Stomach (tissue), 9 donors: ENCODE results near the gene CDKN1B. TPM values are rescaled to one million over a fixed set of nuclear protein-coding genes. Genes with fewer than 3 reads are reported as not detected.
"Not testable (repeated sequence)": the region's sequence is repeated elsewhere in the genome, so short reads cannot be mapped to it uniquely, and the experiment has no call there.

Experiments used
- DNase-seq, 2 donors: peaks; one replicate each; pipeline versions ENCODE4 v3.0.0 to v3.0.0-alpha.2; 2013 to 2019
- H3K27ac ChIP-seq, 5 donors: fragments of 200-600 bp in 4 of 5; sonication (generic) in 4 of 5; one replicate each; pipeline ENCODE4 v1.5.1; 2013 to 2019; ENCODE audit warnings: mild to moderate bottlenecking in 1 of 5, moderate library complexity in 1 of 5
- H3K27me3 ChIP-seq, 3 donors: fragments of 200-600 bp; sonication (generic); one replicate each; pipeline ENCODE4 v1.5.1; 2017 to 2019; ENCODE audit warnings: mixed run types in 1 of 3
- H3K36me3 ChIP-seq, 4 donors: fragments of 200-600 bp; sonication (generic); 1 replicate in 3 of 4; 2 replicates in 1 of 4; pipeline ENCODE4 v1.5.1; 2016 to 2019
- H3K4me1 ChIP-seq, 4 donors: fragments of 200-600 bp; sonication (generic); one replicate each; pipeline ENCODE4 v1.5.1; 2016 to 2019
- H3K4me3 ChIP-seq, 4 donors: fragments of 200-600 bp; sonication (generic) in 3 of 4; one replicate each; pipeline ENCODE4 v1.5.1; 2016 to 2019; ENCODE audit warnings: mild to moderate bottlenecking in 1 of 4
- H3K9me3 ChIP-seq, 4 donors: fragments of 200-600 bp; sonication (generic); one replicate each; pipeline ENCODE4 v1.5.1; 2016 to 2019
- EP300 ChIP-seq: sonication (generic); formaldehyde crosslinking; IDR thresholded peaks from one replicate; pipeline ENCODE4 v1.6.1; 2017; ENCODE audit warnings: antibody characterized with exemption
- POLR2A ChIP-seq, 4 donors: fragments of 450-650 bp; IDR thresholded peaks; one replicate each; pipeline ENCODE4 v1.6.1; 2016; ENCODE audit warnings: antibody characterized with exemption in 4 of 4, control low read depth in 2 of 4, mild to moderate bottlenecking in 1 of 4, moderate library complexity in 1 of 4
- POLR2AphosphoS5 ChIP-seq, 3 donors: sonication (generic); formaldehyde crosslinking; IDR thresholded peaks; one replicate each; pipeline ENCODE4 v1.6.1; 2016; ENCODE audit warnings: antibody characterized with exemption in 3 of 3
- WGBS, 5 donors: extraction: QIAGEN DNeasy Blood & Tissue Kit in 3 of 5; methylation state at CpG; one replicate each; pipeline versions ENCODE4 v1.1.5 to v1.1.7; 2013 to 2018; 5-methylcytosine and 5-hydroxymethylcytosine counted together
- intact Hi-C: fragments of 100-400 bp; cut with DNase I; formaldehyde crosslinking; loops from one replicate; pipeline ENCODE4 v1.15.1; 2023; ENCODE audit warnings: low total_unique reads
- polyA plus RNA-seq, 3 donors: library from polyadenylated mRNA; stranded (reverse); fragments of 200-250 nt; gene quantifications; one replicate each; pipeline ENCODE4 v1.2.3, GENCODE V29; 2013
- total RNA-seq, 5 donors: library from RNA; depleted of rRNA; stranded (reverse); fragments of >200 nt; gene quantifications; one replicate each; pipeline versions ENCODE4 v1.1.0 to v1.2.3, GENCODE V29; 2014 to 2016
- TF ChIP-seq, protein P1 (sequence below), 7 experiments: fragments of 450-650 bp in 4 of 7; fragments of 200-600 bp in 3 of 7; sonication (generic) in 3 of 7; IDR thresholded peaks; one replicate each; pipeline ENCODE4 v1.5.1; 2016 to 2019; ENCODE audit warnings: antibody characterized with exemption in 7 of 7, control low read depth in 2 of 7, mild to moderate bottlenecking in 1 of 7
- donor health status: healthy with polysubstance abuse.
- donor health status: Bipolar disorder and iron deficiency.
- donor health status: healthy.

Gene CDKN1B
- total and polyA plus RNA-seq, 8 donors = 17.7 to 60.8 (median 32.8) TPM

DNA sequence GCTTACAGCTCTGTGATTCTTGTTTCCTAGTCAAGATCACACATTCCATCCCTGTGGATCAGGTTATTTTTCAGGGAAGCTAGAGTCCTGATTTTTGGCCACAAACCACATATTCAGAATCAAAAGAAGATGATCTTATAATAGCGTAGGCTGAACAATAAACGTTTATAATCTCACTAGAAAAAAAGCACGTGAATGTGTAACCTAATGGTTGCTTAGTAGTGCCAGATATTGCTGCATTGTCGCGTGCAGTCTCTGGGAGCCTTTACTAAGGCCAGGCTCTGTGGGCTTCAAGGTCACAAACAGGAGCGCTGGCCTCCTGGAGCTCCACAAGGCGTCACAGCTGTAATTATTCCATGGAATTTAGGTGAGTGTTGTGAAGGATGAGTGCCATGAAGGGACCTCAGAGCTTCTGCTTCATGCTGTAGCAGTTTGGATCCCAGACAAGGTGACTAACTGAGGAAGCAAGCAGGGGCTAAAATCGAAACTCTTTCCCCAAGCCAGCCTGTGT, 17.4 kb downstream of the CDKN1B start:
- H3K4me1 ChIP-seq = peaks cover 0 to 29% (median 18%) of the 10 kb centered on the region in 4 donors
- H3K27ac ChIP-seq = peak overlapping the region in 3 of 5 donors; percentile 14 to 54 (median 47)
- no peaks in the 10 kb centered on the region for H3K36me3 ChIP-seq
- TF ChIP-seq POLR2AphosphoS5 (IDR thresholded peaks at IDR 0.05) (no peak), EP300 (no peak), POLR2A (IDR thresholded peaks at IDR 0.05) (no peak)
- TF ChIP-seq, protein P1, sequence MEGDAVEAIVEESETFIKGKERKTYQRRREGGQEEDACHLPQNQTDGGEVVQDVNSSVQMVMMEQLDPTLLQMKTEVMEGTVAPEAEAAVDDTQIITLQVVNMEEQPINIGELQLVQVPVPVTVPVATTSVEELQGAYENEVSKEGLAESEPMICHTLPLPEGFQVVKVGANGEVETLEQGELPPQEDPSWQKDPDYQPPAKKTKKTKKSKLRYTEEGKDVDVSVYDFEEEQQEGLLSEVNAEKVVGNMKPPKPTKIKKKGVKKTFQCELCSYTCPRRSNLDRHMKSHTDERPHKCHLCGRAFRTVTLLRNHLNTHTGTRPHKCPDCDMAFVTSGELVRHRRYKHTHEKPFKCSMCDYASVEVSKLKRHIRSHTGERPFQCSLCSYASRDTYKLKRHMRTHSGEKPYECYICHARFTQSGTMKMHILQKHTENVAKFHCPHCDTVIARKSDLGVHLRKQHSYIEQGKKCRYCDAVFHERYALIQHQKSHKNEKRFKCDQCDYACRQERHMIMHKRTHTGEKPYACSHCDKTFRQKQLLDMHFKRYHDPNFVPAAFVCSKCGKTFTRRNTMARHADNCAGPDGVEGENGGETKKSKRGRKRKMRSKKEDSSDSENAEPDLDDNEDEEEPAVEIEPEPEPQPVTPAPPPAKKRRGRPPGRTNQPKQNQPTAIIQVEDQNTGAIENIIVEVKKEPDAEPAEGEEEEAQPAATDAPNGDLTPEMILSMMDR (IDR thresholded peaks at IDR 0.05) = no peak
- H3K27me3 ChIP-seq = no peaks in the 10 kb centered on the region
- no peaks in the 10 kb centered on the region for H3K9me3 ChIP-seq
- no peak overlapping the region for H3K4me3 ChIP-seq
- 46 to 64% (median 54%) methylated on average over 8 of the region's 8 CpGs for WGBS, 5 donors
- intact Hi-C loops = no loop called here
- DNase-seq = no peak

DNA sequence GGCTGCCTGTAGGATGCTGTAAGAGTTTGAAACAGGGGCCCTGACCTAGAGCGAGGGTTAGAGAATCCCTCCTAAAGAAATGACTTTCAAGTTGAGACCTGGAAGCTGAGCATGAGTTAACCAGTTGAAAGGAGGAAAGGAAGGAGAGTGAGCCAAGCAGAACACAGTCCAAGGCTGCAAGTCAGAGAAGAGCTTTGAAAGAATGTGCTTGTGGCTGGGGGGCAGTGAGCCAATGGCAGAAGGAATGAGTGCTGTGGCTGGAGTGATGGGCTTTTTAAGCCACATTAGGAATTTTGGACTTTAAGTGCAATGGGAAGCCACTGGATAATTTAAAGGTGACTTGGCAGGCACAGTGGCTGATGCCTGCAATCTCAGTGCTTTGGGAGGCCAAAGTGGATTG, 18.1 kb downstream of the CDKN1B start:
- no peak overlapping the region for H3K4me3 ChIP-seq
- H3K27ac ChIP-seq = peak overlapping the region in 3 of 5 donors; percentile 47 to 71 (median 54)
- WGBS, 5 donors = 88 to 100% (median 97%) methylated on average over 1 of the region's 1 CpG
- TF ChIP-seq POLR2A (IDR thresholded peaks at IDR 0.05) = no peak
- no peak for TF ChIP-seq POLR2AphosphoS5 (IDR thresholded peaks at IDR 0.05)
- TF ChIP-seq, protein P1 (IDR thresholded peaks at IDR 0.05) = no peak
- no peak for TF ChIP-seq EP300
- intact Hi-C loops = no loop called here
- no peaks in the 10 kb centered on the region for H3K27me3 ChIP-seq
- DNase-seq = no peak
- H3K4me1 ChIP-seq = peaks cover 0 to 29% (median 18%) of the 10 kb centered on the region in 4 donors
- no peaks in the 10 kb centered on the region for H3K36me3 ChIP-seq
- H3K9me3 ChIP-seq = no peaks in the 10 kb centered on the region

- Histone ChIP-seq H3K9me3 (no peaks in the 10 kb centered on the region), H3K4me3 (peak overlapping the region in 1 of 4 donors; percentile 21), H3K27me3 (no peaks in the 10 kb centered on the region), H3K27ac (peak overlapping the region; percentile 41 to 74 (median 68)), H3K36me3 (no peaks in the 10 kb centered on the region), H3K4me1 (peaks cover 0 to 38% (median 21%) of the 10 kb centered on the region in 4 donors)
- peak in 1 of 2 donors; percentile 69 for DNase-seq
- intact Hi-C loops = no loop called here
- TF ChIP-seq, protein P1 (IDR thresholded peaks at IDR 0.05) = peak in 5 of 7 experiments; percentile 20 to 60 (median 53)
- TF ChIP-seq POLR2A (IDR thresholded peaks at IDR 0.05) = no peak
- 38 to 51% (median 45%) methylated on average over 9 of the region's 9 CpGs for WGBS, 5 donors
These were observed 19.9 kb downstream of the CDKN1B start for GRCh38 chr12:12736759-12737676.

DNA sequence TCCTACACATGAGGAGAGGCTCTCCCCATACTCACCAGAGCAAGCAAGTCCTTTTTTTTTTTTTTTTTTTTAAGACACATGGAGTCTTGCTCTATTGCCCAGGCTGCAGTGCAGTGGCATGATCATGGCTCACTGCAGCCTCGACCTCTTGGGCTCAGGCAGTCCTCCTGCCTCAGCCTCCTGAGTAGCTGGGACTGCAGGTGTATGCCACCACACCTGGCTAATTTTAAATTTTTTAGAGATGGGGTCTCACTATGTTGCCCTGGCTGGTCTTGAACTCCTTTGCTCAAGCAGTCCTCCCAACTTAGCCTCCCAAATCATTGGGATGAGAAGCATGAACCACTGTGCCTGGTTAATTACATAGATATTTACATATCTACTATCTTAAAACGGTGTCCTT, 21.0 kb downstream of the CDKN1B start:
- H3K27me3 ChIP-seq, H3K9me3 ChIP-seq, DNase-seq, H3K36me3 ChIP-seq, H3K27ac ChIP-seq, intact Hi-C loops, H3K4me3 ChIP-seq: not testable (repeated sequence)
- H3K4me1 ChIP-seq = peaks cover 0 to 40% (median 23%) of the 10 kb centered on the region in 4 donors
- WGBS, 5 donors = 69 to 92% (median 77%) methylated on average over 2 of the region's 2 CpGs
